GM18909 (cell line): ENCODE results near the gene ARMC2.
A peak's percentile ranks its signal among the peaks of the same experiment; 100 is the strongest.
"Not testable (repeated sequence)": the region's sequence is repeated elsewhere in the genome, so short reads cannot be mapped to it uniquely, and the experiment has no call there.

Experiments used
- ATAC-seq: cut with Tn5 transposase; IDR thresholded peaks from one replicate; pipeline ENCODE4 v1.9.1; 2021; ENCODE audit warnings: mild to moderate bottlenecking; ENCODE audit not compliant: unreplicated experiment, poor library complexity

ARMC2 gene

DNA sequence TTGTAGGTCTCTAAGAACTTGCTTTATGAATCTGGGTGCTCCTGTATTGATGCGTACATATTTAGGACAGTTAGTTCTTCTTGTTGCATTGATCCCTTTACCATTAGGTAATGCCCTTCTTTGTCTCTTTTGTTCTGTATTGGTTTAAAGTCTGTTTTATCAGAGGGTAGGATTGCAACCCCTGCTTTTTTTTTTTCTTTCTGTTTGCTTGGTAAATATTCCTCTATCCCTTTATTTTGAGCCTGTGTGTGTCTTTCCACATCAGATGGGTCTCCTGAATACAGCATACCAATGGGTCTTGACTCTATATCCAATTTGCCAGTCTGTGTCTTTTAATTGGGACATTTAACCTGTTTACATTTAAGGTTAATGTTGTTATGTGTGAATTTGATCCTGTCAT, 130.4 kb downstream of the ARMC2 start:
- not testable (repeated sequence) for ATAC-seq

DNA sequence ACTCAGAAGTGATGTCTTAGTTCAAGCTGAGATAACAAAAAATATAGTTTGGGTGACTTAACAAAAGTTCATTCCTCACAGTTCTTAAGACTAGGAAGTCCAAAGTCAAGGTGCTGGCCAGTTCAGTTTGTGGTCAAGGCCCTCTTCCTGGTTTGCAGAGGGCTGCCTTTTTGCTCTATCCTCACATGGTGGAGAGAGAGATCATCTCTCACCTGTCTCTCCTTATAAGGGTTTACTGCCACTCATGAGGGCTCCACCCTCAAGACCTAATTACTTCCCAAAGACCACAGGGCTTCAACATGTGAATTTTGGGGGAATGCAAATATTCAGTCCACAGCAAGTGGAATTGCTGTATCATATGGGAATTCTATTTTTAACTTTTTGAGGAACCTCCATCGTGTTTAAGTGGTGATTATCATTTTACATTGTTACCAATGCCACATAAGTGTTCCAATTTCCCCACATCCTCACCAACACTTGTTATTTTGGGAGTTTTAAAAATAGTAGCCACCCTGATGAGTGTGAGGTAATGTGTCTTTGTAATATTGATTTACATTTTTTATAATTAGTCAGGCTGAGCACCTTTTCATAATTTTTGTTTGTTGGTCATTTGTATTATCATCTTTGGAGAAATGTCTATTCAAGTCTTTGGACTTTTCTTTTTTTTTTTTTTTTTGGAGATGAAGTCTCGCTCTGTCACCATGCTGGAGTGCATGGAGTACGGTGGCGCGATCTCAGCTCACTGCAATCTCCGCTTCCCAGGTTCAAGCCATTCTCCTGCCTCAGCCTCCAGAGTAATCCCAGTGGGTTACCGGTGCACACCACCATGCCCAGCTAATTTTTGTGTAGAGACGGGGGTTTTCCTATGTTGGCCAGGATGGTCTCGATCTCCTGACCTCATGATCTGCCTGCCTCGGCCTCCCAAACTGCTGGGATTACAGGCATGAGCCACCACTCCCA, 134.2 kb downstream of the ARMC2 start:
- no peak for ATAC-seq

DNA sequence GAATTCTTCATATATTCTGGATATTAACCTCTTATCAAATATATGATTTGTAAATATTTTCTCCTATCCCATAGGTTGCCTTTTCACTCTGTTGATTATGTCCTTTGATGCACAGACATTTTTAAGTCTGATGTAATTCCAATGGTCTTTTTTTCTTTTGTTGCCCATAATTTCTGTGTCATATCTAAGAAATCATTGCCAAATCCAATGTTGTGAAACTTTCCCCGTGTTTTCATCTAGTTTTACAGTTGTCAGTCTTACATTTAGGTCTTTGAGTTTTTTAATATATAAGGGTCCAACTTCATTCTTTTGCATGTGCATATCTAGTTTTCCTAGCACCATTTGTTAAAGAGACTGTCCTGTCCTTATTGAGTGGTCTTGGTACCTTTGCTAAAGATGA, 134.9 kb downstream of the ARMC2 start:
- ATAC-seq = no peak

DNA sequence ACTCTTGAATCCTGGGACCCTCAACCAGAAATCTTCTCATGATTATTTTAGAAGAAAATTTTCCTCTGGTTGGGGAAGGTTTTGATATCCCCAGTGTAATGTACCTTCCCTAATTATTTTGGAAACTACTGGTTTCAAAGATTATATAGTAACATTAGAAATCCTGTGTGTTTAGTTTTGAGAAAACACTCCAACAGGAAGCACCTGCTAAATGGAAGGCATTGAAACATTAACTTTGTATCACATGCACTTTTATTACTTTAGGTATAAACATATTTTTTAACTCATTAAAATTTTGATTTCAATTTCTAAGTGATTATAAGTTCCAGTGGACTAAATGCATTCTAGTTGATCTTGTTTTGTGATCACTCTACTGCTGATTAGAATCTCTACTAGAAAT, 137.1 kb downstream of the ARMC2 start:
- ATAC-seq = no peak

DNA sequence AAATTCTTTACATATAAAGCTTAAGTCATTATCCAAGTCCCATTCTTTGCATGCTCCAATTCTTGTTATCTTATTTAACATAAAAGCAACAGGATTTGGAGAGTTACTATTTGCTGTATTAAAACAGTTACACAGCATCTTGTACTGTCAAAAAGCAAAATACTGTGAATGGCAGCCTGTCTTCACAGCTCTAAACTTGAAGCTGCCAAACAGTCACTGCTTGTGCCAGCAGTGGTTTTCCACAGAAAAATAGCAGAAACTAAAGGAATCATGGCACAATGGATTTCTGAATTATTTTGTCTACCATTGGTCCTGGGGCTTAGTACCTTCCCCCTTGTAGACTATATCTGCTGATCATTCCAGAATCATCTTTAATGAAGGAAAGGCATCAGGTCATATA, 138.9 kb downstream of the ARMC2 start:
- no peak for ATAC-seq

DNA sequence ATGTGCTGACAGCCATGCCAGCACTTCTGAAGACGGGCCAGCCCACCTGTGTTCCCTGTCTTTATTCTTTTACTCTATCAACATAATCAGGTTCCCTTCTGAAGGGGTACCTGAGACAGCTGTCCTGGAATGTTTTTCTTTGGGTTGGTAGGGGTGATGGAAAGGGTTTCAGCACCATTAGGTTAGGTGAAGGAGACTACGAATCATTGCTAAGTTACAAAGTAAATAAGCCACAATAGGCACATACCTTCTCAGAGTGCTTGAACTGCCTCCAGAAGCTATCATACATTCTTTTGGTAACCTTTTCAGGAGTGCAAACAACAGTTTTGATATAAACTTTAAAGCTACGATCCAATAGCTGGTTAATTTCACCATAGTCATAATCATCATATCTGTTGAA, 140.1 kb downstream of the ARMC2 start:
- ATAC-seq = no peak

DNA sequence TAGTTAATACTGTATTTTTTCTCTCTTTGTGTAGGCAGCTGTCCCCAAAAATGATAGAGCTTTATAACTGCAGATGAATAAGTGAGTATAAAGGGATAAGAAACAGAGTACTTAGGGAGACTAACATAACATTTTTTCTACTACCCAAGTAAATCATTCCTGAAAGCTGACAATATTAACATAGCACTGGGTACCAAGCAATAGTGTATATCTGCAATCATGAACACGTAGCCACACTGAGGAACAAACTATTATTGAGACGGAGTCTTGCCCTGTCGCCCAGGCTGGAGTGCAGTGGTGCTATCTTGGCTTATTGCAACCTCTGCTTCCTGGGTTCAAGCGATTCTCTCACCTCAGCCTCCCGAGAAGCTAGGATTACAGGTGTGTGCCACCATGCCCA, 140.5 kb downstream of the ARMC2 start:
- ATAC-seq = no peak

DNA sequence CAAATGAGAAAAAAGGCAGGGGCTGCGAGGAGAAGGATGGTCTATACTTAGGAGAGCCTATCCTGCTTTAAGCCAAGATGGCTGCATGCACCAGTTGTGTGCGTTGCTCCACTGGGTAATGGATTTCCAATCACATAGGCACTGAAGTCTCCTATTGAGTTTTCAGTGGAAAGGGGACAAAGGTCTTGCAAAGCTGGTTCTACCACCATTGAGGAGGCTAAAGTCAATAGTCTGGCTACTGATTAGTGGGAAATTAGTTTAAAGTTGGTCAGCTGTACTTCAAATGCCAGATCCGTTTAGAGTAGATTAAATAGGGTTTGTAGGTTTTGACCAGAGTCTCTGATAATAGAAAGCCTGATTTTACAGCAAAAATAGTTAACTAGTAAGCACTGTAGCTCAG, 141.5 kb downstream of the ARMC2 start:
- ATAC-seq = no peak

DNA sequence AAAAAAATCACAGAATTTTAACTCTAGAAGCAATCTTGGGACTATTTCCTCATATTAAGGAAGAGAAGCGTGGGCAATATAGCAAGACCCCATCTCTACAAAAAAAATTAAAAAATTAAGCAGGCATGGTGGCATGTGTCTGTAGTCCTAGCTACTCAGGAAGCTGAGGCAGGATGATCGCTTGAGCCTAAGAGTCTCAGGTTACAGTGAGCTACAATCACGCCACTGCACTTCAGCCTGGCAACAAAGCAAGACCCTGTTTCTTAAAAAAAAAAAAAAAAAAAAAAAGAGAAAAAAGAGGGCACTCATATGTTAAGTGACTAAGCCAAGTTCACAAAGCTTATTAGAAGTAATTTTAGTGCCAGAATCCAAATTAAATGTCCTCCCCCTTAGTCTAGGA, 145.7 kb downstream of the ARMC2 start:
- no peak for ATAC-seq

DNA sequence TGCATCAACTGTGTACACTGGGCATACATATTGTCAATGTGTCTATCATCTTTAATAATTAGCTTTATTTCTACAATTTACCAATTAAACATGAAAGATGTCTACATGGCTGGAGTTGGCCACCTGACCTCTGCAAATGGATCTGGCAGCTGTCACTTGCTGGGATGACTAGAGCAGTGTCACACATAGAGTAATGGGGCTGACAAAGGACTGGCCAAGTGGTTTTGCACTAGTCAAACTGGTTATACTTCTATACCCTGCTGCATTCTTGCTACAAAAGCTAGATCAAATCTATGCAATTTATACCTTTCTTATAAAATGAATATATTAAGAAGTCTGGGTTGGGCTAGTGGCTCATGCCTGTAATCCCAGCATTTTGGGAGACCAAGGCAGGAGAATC, 147.1 kb downstream of the ARMC2 start:
- no peak for ATAC-seq

DNA sequence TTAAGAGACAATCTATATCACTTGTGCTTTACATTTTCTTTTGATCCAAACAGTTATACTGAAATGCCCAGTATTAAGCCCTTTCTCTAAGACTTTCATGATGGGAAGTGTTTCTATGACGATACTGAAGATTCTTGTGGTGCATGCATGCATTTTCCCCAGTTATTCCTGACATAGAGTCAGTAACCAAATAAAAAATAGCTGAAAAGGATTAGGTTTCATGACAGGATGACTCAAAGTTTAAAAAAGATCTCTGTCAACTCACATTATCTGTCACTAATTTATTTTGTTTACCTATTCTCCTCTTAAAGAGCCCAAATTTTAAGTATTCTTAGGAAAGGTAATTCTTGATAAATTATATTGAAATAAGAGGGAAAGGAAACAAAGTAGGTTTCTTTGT, 148.0 kb downstream of the ARMC2 start:
- no peak for ATAC-seq

DNA sequence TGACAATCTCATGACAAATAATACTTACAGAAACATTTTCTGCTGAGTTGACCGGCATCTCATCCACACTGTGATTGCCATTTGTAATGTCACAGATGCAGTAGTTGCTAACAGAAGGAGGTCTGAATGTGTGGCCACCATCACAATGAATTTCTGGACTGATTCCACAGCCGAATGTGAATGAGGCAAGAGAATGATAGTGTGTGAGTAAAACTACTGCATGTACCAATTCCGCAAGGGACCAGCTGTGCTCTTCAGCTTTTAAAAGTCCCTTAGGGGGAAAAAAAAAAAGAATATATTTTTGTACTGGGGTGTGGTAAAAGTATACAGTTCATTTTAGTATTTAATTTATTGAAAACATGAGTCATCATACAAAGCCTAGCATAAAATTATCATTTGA, 150.3 kb downstream of the ARMC2 start:
- ATAC-seq = no peak

DNA sequence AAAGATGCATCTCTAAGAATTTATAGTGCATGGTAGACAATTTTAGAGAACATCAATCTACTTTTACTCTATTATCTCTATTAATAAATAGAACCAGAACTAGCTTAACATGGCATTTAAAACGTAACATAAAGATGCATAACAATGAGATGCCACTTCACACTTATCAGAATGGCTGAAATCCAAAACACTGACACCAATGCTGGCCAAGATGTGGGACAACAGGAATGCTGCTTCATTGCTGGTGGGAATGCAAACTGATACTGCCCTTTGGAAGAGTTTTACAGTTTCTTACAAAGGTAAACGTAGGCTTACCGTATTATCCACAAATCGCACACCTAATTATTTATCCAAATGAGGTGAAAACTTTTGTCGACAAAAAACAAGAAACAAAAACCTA, 151.2 kb downstream of the ARMC2 start:
- ATAC-seq = no peak

DNA sequence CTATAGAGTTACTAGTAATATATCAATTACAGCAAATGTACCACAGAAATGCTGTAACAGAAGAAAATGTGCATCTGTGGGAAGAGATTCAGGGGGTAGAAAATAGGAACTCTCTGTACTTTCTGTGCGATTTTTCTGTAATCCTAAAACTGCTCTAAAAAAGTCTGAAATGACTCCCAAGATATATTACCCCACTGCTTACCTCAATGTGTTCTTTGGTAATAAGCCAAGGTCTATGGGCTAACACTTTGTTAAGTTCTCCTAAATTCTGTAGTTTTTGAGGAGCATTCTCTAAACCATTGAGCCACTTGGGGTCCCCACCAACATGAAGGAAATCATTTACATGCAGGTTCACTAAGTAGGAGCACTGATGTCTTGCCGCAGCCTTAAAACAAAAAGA, 152.1 kb downstream of the ARMC2 start:
- ATAC-seq = no peak

DNA sequence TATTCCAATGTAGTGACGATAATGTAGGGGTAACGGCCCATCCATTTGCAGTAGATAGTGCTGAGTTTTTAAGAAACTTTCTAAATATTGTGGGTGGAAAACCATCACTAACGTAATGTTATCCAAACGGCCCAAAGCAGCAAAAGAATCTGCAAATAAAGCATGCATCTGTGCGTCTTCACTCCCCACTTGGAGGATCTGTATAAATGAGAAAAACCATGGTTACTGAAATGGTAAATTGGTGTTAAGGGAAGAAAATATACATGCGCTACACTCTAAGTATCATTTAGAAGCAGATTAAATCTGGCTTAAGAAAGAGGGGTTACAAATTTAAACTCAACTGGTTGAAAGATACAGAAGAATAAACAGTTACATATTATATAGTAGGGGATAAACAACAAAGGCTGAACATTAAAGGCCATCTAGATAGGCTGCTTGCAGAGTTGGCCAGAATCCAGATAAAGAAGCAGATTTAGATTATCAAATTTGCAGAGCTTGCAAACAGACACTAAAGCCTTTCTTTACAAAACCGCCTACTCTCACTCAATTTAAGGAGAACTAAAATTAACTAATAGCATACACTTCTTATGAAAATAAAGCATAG, 153.2 kb downstream of the ARMC2 start:
- no peak for ATAC-seq

DNA sequence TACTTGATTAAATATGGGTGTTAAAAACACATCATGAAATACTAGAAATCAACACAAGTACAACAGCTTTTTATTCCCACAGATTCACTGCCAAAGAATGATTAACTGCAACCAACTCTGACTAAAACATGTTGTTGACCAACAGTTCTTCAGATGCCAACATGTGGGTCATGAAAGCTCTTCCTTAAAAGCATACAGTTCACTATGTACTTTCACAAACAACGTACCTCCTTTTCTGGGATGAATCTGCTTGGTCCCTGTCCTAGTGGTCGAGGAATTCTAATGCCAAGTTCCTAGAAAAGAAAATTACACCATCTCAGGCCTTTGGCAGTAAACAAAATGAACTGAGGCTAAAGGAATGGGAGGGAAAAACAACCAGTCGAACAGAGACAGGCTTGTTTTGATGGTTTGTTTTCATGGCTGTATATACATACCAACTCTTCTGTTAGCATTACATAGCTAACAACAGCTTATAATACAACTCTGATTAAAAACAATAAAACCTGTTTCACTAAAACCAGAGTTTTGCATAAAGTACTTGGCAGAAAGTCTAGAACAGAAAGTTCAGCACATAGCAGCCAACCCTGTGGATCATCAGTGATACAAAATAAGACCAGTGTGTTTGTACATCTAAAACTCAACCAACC, 154.0 kb downstream of the ARMC2 start:
- ATAC-seq = no peak

DNA sequence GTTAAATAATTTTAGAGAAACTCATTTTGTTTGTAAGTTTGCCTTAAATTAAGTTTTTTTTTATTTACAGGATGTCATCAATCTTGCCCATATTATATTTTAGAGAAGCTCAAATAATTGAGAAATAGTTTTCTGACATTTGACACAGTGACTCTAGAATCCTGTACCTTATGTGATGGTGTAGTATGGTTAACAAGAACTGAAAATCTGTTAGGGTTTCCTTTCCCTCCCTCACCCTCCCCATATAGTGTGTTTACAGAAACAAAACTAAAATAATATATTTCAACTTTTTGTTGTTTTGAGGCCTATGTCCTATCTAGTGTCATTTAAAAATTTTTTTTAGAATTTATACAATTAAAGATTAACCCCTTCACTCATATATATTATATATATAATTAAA, 154.7 kb downstream of the ARMC2 start:
- no peak for ATAC-seq

DNA sequence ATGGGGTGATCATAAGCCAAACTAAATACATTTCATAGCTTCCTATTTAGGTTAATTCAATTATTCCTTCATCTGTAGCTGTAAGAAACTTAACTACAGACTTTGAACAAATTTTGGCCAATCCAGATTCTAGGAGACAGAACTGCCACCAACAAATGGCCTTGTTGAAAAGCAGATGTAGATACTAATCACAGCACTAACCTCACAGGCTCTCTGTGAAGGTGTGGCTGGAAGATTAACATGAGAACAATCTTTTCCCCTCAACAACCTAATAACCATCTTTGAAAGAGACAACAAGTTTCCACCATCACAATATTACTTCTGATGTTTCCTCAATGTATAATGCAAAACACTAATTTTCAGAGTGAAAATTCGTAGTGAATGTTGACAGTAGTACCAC, 158.6 kb downstream of the ARMC2 start:
- ATAC-seq = no peak

DNA sequence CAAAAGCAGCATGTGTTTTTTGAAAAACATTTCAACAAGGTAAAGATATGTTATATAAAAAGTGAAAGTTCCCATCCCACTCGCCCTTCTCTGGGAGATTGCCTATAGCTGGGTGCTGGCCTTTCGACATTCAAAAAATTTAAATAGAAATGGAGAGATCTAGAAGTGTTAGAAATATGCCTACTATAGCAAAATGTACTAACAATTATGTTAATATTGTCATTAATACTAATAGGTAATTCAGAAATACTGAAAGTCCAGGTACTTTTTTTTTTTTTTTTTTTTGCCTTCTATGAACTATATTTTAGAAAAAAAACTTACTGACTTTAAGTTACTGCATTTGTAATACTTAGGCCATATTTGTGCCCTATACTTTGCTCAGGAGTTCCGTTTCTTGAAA, 159.3 kb downstream of the ARMC2 start:
- no peak for ATAC-seq

DNA sequence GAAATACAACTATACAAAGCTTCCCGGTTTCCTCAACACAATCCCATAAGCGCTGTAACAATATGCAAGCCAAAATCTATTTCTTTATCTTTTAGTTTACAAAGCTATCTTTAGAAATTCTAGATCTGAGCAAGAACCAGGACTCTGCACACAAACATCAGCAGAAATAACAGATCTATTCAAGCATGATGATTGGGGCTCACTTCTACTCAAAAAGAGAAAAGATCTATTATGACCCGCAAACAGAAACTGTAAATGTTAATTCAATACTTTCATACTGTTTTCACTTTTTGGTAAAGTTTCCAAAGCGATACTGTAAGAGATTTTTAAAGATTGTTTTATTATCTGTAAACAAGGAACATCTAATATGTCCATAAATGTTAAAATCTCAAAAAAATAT, 159.8 kb downstream of the ARMC2 start:
- ATAC-seq = peak; percentile 36

DNA sequence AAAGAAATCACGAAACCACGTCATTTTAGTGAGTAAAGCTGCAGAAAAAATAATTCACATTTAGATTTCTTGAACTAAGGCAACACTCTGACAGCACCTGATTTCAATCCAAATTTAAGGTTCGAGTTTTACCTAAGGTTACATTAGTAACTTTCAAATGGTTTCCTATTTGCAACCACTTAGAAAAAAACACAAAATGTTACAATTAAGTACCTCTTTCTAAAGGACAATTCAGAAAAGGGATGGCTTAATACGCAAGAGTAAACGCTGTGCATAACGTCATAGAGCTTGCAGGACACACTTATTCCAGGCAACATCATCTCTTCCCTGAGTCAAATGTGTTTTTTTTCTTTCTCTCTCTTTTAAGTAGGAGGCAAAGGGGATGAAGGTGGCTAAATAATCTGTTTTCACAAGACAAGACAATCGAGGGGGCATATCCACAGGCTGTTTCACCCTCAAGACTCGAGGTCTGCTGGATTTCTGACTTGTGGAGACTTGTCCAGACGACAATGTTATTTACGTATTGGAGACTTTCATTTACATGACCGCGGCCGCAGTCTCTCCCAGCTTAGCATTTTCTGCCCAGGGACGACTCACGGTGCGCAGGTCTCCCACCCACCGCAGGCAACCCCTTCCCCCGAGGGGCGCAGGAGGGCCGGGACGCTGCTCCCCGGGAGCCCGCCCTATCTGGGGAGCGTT, 160.5 kb downstream of the ARMC2 start:
- peak; percentile 24 for ATAC-seq
